SJCRH30 (cell line): ENCODE data around the gene C10orf53. TPM values are rescaled to one million over a fixed set of nuclear protein-coding genes. Genes with fewer than 3 reads are reported as not detected.

Experiments
- DNase-seq, 2 experiments: peaks; one replicate each; pipeline ENCODE4 v3.0.0-alpha.2; 2015 to 2020
- H3K27ac ChIP-seq: fragments of 250-450 bp; sonication (Bioruptor Pico); 2 replicates; pipeline ENCODE4 v1.5.1; 2020; ENCODE audit warnings: mild to moderate bottlenecking, moderate library complexity
- H3K27me3 ChIP-seq: fragments of 250-450 bp; sonication (Bioruptor Pico); 2 replicates; pipeline ENCODE4 v1.5.1; 2020; ENCODE audit warnings: mild to moderate bottlenecking, moderate library complexity
- H3K36me3 ChIP-seq: fragments of 250-450 bp; sonication (Bioruptor Pico); 2 replicates; pipeline ENCODE4 v1.5.1; 2020; ENCODE audit warnings: mild to moderate bottlenecking, moderate library complexity
- H3K4me1 ChIP-seq: fragments of 250-450 bp; sonication (Bioruptor Pico); 2 replicates; pipeline ENCODE4 v1.5.1; 2020; ENCODE audit warnings: mild to moderate bottlenecking, moderate library complexity
- H3K4me3 ChIP-seq: fragments of 250-450 bp; sonication (Bioruptor Pico); 2 replicates; pipeline ENCODE4 v1.5.1; 2020; ENCODE audit warnings: mild to moderate bottlenecking, moderate library complexity
- H3K9me3 ChIP-seq: fragments of 250-450 bp; sonication (Bioruptor Pico); replicated peaks from 2 replicates; pipeline ENCODE4 v1.5.1; 2020; ENCODE audit warnings: mild to moderate bottlenecking, moderate library complexity
- total RNA-seq: library from RNA; depleted of rRNA; stranded (reverse); fragments of >200 nt; shearing (Covaris generic); gene quantifications from 2 replicates; pipeline ENCODE4 v1.2.3, GENCODE V29; 2014; rRNA removed

Gene C10orf53, protein sequence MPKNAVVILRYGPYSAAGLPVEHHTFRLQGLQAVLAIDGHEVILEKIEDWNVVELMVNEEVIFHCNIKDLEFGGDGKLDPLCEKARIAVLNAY
- not detected in 2 replicates for total RNA-seq

DNA sequence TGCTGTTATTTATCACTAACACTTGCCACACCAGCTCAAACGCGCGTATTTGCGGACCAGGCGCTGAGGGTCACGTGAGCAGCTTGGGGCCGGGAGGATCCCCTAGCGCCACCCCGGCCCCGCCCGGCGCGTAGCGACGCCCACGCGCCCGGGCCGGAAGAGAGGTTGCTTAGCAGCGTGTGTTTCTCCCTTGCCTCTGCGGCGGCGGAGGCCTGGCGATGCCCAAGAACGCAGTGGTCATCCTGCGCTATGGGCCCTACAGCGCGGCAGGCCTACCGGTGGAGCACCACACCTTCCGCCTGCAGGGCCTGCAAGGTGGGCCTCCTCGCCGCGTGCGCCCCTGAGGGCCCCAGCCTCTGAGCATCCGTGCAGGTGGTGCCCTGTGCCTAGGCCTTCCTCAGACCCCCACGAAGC lies at the start of gene C10orf53:
Gene C10orf53, plus strand, starts transcription at position 172 of the 414 bp plus-strand sequence. Its CDS starts 47 bp downstream, at position 219.
- H3K36me3 ChIP-seq = no peaks in the 10 kb centered on the region
- H3K27me3 ChIP-seq = no peaks in the 10 kb centered on the region
- DNase-seq = no peak
- H3K4me3 ChIP-seq = no peak within 1 kb of the TSS
- H3K9me3 ChIP-seq = no peaks in the 10 kb centered on the region
- H3K4me1 ChIP-seq = no peaks in the 10 kb centered on the region
- H3K27ac ChIP-seq = no peak within 1 kb of the TSS

DNA sequence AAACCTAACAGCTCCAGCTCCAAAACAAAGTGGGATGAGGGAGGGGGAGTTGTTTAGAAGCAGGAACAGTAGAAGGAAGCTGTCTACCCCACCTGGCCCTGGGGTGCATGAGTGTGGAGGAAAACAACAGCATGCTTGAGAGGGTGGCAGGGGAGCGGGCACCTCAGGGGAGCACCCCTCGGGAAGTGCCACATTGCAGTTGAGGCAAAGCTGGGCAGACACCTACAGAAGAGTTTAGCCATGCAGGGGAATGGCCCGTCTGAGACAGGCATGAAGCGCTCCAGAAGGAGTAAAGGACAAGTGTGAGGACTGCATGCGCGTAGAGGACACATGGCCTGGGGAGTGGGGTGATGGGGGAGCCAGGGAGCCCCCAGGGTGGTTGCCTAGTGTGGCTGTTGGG lies 47.5 kb upstream of the C10orf53 start:
- Histone ChIP-seq H3K27me3 (no peaks in the 10 kb centered on the region), H3K27ac (no peak overlapping the region), H3K4me3 (no peak overlapping the region), H3K36me3 (no peaks in the 10 kb centered on the region), H3K9me3 (no peaks in the 10 kb centered on the region), H3K4me1 (no peaks in the 10 kb centered on the region)
- no peak for DNase-seq

DNA sequence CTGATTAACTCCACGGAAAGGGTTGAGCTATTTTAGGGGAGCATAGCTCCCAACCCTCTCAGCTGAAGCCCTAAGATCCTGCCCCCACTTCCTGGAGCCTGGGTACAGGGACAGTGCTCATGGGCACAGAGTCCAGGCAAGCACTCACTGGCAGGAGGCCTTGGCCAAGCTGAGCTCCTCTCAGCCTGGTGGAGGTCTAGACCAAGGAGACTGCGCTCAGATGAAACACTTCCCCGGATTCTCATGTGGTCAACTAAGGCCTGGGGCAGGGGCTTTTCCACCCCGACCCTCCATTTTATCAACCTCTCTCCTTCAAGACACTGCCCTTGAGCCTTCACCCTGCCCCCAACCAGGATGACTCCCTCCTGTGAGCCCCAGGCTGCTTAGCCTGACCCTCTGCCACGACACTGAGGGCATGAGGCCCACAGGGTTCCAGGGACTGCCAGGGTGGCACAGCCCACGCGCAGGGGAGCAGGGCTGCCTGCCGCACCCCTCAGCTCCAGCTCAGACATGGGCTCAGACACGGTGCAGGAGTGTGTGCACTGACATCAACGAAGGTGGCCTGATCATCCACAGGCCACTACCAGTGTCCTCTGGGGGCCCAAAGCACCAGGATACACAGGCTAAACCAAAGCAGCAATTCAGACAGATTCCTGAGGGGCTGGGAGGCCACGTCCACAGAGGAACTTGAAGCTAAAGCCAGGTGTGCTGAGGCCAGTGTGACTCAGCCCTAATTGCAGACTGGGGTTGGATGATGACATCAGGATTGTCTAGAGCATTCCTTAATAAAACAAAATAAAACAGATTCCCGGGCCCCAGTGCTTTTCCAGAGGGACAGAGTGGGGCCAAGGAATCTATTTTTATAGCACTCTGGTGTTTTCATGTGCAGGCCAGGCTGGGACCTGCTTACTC lies 46.8 kb upstream of the C10orf53 start:
- no peaks in the 10 kb centered on the region for H3K4me1 ChIP-seq
- no peaks in the 10 kb centered on the region for H3K9me3 ChIP-seq
- no peak for DNase-seq
- no peak overlapping the region for H3K4me3 ChIP-seq
- no peaks in the 10 kb centered on the region for H3K36me3 ChIP-seq
- no peaks in the 10 kb centered on the region for H3K27me3 ChIP-seq
- H3K27ac ChIP-seq = no peak overlapping the region

DNA sequence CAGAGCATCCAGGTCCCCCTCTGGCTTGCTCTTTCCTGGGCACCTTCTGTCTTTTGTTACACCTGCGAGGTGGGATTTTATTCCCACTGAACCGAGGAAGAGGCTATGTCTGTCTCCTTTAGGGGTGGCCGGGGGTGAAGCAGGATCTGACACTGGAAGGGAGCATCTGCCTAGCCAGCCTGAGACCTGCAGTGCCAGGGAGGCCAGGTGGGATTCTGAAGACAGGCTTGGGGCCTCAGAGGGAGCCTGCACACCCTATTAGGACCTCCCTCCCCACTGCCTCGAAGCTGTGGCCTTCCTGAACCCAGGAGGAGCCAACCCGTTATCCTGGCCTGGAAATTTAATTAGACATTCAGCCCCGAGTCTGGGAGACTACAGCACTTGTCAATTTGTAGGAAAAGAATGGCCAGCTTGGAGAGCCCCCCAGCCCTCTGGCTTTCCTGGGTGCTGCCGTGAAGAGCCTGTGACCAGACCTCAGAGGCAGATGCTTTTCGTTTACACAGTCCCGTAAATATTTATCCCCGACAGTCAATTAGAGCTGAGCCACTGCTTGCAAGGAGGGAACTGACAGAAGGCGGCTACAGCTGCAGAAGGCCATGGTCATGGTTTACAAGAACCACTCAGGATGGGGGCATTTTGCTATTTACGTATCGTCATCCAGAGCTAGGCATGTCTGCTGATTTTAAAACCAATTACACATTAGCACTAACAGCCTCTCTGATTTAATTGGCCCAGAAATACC lies 46.0 kb upstream of the C10orf53 start:
- H3K27me3 ChIP-seq = no peaks in the 10 kb centered on the region
- no peaks in the 10 kb centered on the region for H3K4me1 ChIP-seq
- H3K36me3 ChIP-seq = no peaks in the 10 kb centered on the region
- no peaks in the 10 kb centered on the region for H3K9me3 ChIP-seq
- DNase-seq = no peak
- H3K27ac ChIP-seq = no peak overlapping the region
- H3K4me3 ChIP-seq = no peak overlapping the region

DNA sequence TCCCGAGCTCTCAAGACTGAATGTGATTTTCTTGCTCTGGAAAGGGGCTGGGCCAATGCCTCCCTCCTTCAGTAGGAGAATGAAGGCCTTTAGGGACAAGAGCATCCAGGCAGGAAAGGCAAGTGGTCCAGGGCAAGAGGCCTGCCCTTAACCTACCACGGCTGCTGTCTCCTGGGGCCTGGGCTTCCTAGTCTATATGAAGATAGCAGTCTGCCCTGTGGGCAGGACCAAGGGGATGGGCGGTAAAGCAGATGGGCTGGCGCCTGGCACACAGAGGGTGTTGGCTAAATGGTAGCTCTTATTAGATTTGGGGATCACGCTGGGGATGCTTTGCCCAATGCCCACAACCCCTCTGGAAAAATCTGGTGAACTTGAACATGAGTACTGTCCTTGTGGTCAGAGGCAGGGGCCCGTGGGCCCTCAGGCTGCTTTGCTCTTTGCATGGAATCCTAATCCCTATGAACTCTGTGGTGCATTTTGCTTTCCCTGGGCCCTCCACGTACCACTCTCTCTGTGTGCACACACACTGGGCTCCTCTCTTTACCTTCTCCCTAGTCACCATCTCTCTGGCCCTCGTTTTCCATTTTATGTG lies 45.3 kb upstream of the C10orf53 start:
- no peak overlapping the region for H3K4me3 ChIP-seq
- H3K9me3 ChIP-seq = no peaks in the 10 kb centered on the region
- H3K36me3 ChIP-seq = no peaks in the 10 kb centered on the region
- H3K27me3 ChIP-seq = no peaks in the 10 kb centered on the region
- no peaks in the 10 kb centered on the region for H3K4me1 ChIP-seq
- H3K27ac ChIP-seq = no peak overlapping the region
- no peak for DNase-seq

DNA sequence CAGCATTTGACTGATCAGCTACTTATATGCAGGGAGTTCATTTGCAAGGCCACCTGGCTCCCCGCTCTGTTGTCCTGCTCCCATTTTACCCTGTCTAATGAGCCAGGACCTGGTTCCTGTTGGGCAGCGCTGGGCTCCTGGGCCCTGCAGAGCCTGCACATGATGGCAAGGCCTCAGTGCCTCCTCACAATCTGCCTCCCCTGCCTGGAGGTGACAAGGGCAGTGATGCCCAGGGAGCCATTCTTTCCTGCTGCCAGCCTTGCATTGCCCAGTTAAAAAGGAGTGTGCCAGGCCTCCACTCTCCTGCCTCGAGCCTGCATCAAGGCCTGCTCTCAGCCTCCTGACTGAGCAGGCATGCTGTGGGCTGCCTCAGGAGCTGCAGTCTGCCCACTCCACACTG lies 37.1 kb upstream of the C10orf53 start:
- Histone ChIP-seq H3K4me3 (no peak overlapping the region), H3K27me3 (no peaks in the 10 kb centered on the region), H3K36me3 (no peaks in the 10 kb centered on the region), H3K9me3 (no peaks in the 10 kb centered on the region), H3K4me1 (no peaks in the 10 kb centered on the region), H3K27ac (no peak overlapping the region)
- DNase-seq = no peak

DNA sequence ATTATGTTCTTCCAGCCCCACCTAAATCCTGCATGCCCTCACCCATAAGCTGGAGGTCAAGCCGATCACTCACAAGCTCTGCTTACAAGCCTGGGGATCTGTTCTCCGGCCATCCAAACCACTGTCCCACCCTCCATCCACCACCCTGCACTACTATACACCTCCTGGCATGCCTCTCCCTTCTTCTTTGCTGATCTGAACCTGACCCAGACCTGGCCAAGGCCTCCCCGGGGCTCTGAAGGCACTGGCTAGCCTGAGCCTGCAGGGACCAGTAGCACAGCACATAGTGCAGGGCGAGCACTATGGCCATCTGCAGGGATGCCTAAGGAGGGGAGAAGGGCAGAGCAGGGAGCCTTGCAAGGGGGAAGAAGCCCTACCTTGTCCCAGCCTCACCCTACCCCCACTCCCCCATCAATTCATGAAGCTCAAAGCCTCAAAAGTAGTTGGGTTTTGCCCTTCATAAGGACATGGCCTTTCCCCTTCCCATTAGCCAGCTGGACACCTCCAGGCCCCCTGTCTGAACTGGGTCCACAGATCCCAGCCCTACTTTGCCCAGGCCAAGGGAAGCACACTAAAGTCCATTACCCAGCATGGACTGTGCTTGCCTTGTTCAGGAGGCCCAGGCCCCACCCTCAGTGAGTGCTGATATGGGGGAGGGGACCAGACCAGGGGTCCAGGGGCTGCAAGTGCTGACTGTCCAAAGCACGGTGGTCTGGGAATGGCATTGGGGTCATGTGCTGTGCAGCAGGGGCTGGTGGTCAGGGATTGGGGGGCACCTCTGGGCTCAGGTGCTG lies 36.0 kb upstream of the C10orf53 start:
- DNase-seq = no peak

DNA sequence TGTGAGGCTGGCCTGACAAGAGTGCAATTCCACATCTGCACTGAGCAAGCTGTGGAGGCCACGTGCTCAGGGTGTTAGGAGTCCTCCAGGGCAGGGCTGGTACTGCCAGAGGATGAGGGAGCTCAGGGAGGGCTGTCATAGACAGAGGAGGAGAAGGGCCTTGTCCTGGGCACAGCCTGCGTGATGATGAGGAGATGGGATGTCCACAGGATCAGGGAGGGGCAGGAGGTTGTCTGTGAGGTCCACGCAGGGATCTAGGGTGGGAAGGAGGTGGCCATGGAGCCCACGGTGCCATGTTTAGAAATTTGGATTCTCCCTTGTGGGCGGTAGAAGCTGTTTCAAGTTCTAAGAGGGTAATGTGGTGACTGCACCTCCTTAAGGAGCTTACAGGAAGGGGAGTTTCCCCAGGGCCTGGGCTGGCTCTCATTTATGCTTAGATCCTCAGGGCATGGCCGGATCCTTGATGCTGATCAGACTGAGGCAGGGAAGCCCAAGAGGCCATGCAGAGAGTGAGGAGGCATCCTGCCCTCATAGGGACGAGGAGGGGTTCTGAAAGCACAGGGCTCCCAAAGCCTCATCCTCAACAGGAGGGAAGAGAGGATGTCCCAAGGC lies 35.3 kb upstream of the C10orf53 start:
- Histone ChIP-seq H3K36me3 (no peaks in the 10 kb centered on the region), H3K4me3 (no peak overlapping the region), H3K27ac (no peak overlapping the region)

More for the DNA sequence above, 36.0 kb upstream of the C10orf53 start:
- Histone ChIP-seq H3K4me1 (no peaks in the 10 kb centered on the region), H3K36me3 (no peaks in the 10 kb centered on the region), H3K27me3 (no peaks in the 10 kb centered on the region), H3K4me3 (no peak overlapping the region), H3K9me3 (no peaks in the 10 kb centered on the region), H3K27ac (no peak overlapping the region)

DNA sequence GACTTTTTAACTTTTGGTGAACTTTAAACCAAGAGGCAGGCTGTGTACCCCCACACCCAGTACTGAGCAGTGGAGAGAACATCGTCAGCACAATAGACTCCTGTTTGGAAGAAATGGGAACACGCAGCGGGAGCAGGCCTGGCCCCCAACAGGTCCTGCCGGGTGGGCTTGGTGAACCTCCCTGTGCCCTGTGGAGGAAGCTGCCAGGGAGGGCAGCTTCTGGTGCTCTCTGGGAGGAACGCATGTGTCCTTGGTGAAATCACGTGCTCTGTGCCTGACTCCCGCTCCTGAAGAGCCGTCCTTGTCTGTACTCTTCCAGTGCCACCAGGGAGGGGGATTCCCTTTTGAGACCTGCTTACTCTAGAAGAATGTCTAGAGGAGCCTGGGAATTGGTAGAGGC lies 34.0 kb upstream of the C10orf53 start:
- DNase-seq = no peak
- Histone ChIP-seq H3K27ac (no peak overlapping the region), H3K27me3 (no peaks in the 10 kb centered on the region), H3K4me3 (no peak overlapping the region), H3K36me3 (no peaks in the 10 kb centered on the region), H3K4me1 (no peaks in the 10 kb centered on the region), H3K9me3 (no peaks in the 10 kb centered on the region)

More for the DNA sequence above, 35.3 kb upstream of the C10orf53 start:
- Histone ChIP-seq H3K9me3 (no peaks in the 10 kb centered on the region), H3K4me1 (no peaks in the 10 kb centered on the region), H3K27me3 (no peaks in the 10 kb centered on the region)
- DNase-seq = no peak

DNA sequence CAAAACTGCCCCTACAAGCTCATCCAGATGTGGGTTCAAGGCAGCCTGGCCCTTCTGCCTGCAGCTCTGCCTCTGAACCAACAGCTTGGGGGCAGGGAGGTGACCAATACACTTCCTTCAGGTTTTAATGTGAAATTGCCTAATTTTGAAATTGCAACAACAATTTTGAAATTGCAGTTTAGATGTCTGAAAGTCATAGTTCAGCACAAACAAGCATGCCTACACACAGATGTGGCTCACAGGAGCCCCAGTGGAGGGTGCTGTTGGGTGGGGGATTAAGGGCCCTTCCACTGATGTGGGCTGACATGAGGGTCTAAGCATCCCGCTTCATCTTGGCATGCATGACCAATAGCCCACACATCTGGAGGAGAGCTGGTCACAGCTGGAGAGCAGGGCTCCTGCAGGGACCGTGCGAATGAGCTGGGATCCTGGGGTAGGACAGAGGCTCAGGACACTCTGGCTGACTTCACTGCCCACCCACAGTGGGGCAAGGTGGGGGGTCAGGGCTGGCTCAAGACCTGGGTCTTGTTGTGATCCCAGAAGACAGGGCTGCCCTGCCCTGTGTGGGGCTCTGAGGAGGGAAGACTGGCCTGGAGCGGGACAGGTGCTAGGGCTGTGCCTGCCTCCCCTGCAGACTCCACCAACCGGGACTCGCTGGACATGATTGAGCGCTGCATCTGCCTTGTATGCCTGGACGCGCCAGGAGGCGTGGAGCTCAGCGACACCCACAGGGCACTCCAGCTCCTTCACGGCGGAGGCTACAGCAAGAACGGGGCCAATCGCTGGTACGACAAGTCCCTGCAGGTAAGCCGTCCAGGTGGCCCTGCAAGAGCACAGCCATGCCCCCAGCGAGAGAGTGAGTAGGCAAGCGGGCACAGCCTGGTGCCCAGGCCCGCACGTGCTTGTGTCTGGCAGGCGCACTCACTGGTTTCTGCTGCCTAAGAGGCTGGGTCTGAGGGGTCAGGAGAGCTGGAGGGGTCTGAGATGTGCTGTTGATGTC lies 33.3 kb upstream of the C10orf53 start:
- DNase-seq = no peak
- no peak overlapping the region for H3K27ac ChIP-seq
- no peaks in the 10 kb centered on the region for H3K36me3 ChIP-seq
- no peaks in the 10 kb centered on the region for H3K9me3 ChIP-seq
- H3K4me3 ChIP-seq = no peak overlapping the region
- H3K4me1 ChIP-seq = no peaks in the 10 kb centered on the region
- no peaks in the 10 kb centered on the region for H3K27me3 ChIP-seq

DNA sequence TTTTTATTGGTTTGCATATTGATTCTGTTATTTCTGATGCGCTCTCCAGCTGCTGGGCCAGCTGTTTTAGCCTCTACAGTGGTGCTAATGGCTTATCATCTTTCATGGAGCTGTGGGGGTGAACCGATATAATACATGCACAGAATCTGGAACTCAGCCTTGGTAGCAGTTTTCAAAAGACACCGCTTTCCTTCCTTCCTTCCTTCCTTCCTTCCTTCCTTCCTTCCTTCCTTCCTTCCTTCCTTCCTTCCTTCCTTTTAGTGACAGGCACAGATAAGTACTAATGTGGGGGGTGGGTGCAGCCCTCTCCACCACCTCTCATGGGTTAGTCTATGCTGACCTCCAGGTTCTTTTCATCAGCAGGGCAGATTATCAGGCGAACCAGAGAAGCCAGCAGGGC lies 31.9 kb upstream of the C10orf53 start:
- Histone ChIP-seq H3K27me3 (no peaks in the 10 kb centered on the region), H3K4me1 (no peaks in the 10 kb centered on the region), H3K27ac (no peak overlapping the region), H3K9me3 (no peaks in the 10 kb centered on the region), H3K36me3 (no peaks in the 10 kb centered on the region), H3K4me3 (no peak overlapping the region)
- DNase-seq = no peak

DNA sequence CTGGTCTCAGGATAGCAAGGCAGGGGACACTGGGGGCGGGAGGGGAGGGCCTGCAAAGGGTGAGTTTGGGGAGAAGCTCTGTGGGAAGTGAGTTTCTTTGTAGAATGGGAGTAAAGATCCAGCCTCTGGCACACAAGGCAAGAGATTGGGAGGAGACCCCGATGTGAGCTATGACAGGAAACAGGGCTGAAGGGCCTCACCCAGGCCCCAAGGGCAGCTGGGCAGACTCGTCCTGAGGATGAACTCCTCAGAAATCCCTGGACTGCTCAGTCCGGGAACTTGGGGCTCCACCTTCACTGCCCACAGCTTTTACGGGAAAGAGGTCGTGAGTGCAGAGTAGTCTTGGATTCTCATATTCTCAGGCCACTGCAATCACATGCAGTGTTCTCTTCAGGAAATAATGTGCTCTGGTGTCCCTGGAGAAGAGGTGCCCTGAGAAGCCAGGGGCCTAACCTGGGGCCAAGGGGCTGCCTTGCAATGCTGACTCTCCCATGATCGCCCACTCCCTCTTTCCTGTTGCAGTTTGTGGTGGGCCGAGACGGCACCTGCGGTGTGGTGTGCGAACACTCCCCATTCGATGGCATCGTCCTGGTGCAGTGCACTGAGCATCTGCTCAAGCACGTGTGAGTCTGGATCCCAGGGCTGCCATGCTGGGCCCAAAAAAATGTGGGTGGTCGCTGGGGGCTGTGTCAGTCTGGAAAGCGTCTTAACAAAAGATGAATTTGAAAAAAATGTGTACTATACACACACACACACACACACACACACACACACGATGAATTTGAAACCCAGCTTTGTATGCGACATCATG lies 31.3 kb upstream of the C10orf53 start:
- Histone ChIP-seq H3K4me3 (no peak overlapping the region), H3K36me3 (no peaks in the 10 kb centered on the region), H3K4me1 (no peaks in the 10 kb centered on the region), H3K27ac (no peak overlapping the region), H3K9me3 (no peaks in the 10 kb centered on the region), H3K27me3 (no peaks in the 10 kb centered on the region)
- no peak for DNase-seq
